ENCODE results near the gene ZNF121.
"Not testable (repeated sequence)": the region's sequence is repeated elsewhere in the genome, so short reads cannot be mapped to it uniquely, and the experiment has no call there.

ZNF121 gene

DNA sequence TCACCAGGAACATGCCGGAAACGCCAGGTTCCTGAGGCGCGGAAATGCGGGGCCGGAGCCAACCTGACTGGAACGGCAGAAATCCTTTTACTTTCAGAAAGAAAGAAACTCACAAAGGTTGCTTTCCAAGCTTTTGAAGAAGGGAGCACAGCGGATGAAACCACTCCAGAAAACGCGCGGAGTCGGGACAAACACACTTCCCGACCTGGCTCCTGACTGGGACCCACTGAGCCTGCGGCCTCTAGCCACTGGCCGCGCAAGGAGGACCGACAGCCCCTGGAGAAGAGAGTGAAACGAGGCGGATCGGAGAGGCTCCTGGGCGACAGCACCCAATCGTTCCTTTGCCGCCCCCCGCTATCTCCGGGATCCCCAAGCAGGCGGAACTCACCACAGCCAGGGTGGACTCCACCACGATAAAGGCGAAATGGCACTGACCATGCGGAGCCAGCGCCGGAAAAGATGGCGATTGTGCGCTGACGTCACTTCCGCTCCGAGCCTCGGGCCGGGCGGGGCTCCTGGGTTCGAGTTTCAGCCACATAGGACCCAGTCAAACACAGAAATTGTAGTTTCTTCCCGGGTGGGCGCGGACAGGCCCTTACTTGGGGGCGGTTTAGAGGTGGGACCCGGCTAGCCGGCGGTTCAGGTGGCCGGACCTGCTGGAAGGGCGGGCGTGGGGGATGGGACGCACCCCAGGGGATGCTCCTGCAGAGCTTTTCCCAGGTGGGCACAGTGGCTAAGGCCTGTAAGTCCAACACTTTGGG lies at the start of gene ZNF121:
TSS of gene ZNF121 (minus strand) at position 432 of the 761 bp plus-strand sequence. CDS start 16,407 bp downstream, outside the sequence.
- ATAC-seq: peak; percentile 74 to 85

DNA sequence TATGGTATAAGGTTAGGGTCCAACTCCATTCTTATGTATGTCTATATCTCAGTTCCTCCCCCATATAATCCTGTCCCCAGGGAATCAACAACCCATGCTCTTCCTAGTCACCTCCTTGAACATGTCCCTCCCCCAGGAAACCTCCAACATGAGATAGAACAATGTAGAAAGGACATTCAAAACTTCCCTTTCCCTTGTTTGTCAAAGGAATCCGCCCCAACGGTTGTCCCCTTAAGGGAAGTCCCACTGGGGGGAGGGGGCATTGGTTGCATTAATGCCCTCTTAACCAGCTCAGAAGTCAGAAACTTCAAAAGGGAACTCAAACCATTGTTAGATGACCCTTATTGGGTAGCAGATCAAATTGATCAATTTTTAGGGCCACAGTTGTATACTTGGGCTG lies 43.6 kb upstream of the ZNF121 start:
- ATAC-seq: no peak

DNA sequence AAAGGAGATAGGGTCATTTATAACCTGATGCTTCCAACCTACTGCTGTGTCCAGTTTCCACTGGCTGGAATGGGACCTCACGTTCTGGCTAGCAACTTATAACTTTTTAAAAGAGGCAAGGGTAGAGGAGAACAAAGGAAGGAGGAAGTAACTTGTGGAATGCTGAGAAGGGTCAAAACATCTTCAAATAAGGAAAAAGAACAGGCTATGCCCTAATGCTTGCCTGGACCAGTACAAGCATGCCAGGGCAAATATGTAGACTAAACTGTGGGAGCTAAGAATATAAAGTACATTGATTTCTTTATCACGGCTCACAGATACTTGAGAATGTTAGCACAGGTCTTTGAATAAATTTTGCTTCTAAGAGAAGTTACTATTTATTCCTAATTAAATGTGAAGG lies 38.2 kb upstream of the ZNF121 start:
- no peak for ATAC-seq

DNA sequence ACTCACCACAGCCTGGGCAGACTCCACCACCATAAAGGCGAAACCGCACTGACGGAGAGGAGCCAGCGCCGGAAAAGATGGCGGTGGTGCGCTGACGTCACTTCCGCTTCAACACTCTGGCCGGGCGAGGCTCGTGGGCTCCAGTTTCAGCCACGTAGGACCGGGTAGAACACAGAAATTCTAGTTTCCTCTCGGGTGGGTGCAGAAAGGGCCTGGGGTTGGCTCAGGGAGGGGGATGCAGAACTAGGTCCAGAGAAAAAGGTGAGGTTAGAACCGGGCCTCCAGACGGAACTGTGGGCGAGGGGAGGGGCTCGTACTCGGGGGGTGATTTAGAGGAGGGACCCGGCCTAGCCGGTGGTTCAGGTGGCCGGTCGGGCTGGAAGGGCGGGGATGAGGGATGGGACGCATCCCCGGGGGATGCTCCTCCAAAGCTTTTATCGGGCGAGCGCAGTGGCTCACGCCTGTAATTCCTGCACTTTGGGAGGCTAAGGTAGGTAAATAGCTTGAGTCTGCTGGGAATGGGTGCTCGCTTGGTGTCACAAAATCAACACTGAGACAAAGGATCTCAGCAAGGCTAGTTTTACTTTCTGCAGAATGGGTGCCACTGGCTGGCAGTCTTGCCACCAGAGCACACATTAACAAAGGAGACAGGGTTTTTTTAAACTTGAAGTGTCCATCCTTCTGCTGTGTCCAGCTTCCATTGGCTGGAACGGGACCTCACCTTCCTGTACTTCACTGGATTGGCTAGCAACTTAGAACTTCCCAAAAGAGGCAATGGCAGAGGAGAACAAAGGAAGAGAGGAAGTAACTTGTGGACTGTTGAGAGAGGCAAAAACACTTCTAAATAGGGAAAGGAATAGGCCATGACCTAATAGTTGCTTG lies 37.1 kb upstream of the ZNF121 start, which contains the start of gene ZNF561:
TSS of gene ZNF561 (minus strand) at position 77 of the 882 bp plus-strand sequence. CDS start 1,776 bp downstream, outside the sequence.
- peak; percentile 92 for ATAC-seq

DNA sequence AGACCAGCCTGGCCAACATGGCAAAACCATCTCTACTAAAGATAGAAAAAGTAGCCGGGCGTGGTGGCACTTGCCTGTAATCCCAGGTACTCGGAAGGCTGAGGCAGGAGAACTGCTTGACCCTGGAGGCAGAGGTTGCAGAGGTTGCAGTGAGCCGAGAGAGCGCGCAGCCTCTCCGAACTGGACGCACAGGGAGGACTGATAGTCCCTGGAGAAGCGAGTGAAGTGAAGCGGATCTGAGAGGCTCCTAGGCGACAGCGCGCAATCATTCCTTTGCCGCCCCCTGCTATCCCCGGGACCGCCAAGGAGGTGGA lies 36.5 kb upstream of the ZNF121 start:
- no peak for ATAC-seq

DNA sequence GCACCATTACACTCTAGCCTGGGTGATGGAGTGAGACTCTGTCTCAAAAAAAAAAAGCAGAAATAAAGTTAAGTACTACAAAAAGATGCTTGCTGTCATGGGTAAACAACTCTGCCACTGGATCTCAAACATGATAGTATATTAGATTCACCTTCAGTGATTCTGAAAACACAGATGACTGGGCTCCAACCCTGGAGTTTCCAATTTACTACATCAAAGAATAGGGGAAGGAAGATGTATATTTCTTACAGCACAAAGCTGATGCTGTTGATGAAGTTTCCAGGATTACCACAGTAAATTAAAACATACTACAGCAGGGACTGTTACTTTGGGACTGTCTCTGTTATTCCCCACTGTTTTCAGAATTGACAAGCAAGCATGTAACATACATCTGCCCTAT lies 31.5 kb upstream of the ZNF121 start:
- no peak for ATAC-seq

DNA sequence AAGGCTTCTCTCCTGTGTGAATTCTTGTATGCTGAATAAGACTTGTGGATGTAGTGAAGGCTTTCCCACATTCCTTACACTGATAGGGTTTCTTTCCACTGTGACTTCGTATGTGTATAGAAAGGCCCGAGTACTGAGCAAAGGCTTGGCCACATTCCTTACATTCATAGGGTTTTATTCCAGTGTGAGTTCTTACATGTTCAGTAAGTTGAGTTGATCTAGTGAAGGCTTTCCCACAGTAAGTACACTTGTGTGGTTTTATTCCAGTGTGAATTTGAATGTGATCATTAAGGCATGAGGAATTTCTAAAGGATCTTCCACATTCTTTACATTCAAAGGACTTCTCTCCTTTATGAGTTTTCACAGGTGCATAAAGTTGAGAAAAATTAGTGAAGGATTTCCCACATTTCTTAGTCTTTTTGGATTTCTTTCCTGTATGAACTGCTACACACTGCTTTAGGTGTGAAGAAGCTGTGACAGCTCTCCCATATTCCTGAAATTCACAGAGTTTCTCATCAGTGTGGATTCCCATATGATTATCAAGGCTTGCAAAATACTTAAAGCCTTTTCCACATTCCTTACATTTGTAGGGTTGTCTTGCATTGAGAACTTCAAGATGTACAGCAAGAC lies 26.3 kb upstream of the ZNF121 start:
- no peak for ATAC-seq

DNA sequence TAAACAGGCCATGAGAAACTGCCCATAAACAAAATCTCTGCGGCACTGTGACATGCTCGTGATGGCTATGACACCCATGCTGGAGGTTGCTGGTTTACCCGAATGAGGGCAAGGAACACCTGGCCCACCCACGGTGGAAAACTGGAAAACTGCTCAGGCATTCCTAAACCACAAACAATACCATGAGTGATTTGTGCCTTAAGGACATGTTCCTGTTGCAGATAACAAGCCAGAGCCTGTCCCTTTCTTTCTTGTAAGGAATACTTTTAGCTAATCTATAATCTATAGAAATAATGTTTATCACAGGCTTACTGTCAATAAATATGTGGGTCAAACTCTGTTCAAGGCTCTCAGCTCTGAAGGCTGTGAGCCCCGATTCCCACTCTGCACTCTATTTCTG lies 24.6 kb upstream of the ZNF121 start:
- no peak for ATAC-seq

DNA sequence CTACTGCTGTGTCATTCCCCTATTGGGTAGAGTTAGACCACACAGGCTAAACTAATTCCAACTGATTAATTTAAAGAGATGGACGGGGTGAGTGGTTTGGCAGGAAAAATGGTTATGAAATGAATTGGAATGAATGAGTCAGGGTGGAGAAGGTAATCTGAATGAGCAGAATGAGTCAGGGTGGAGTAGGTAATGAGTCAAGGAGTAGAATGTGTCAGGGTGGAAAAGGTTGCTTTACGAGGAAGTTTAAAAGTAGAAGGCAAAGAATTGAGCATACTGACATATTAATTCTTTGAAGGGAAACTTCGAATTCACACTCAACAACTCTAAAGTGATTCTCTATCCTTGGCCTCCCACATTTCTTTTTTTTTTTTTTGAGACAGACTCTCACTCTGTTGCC lies 12.7 kb upstream of the ZNF121 start:
- ATAC-seq: peak; percentile 76 to 92

DNA sequence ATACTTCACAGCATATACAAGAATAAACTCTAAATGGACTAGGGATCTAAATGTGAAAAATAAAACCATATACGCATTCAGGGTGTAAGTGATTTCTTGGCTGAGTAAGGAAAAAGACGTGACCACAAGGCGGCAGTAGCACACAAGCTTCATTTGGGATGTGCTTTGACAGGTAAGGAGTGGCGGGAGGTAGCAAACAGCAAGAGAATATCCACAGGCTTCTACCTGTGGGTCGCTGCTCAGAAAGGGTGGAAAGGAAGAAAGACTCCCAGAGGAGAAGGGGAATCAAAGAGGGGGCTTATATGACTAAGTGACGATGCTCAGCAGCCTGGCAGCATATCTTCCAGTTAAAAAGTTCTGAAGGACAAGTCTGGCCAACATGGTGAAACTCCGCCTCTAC lies 2.5 kb upstream of the ZNF121 start:
- peak; percentile 37 to 53 for ATAC-seq

DNA sequence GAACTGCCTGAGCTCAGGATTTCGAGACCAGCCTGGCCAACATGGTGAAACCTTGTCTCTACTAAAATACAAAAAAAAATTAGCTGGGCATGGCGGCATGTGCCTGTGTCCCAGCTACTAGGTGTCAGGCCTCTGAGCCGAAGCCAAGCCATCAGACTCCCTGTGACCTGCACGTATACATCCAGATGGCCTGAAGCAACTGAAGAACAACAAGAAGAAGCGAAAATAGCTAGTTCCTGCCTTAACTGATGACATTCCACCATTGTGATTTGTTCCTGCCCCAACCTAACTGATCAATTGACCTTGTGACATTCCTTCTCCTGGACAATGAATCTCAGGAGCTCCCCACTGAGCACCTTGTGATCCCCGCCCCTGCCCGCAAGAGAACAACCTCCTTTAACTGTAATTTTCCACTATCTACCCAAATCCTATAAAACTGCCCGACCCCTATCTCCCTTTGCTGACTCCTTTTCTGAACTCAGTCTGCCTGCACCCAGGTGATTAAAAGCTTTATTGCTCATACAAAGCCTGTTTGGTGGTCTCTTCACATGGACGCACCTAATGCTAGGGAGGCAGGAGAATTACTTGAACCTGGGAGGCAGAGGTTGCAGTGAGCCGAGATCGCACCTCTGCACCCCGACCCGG lies 2.1 kb downstream of the ZNF121 start:
- not testable (repeated sequence) for ATAC-seq

DNA sequence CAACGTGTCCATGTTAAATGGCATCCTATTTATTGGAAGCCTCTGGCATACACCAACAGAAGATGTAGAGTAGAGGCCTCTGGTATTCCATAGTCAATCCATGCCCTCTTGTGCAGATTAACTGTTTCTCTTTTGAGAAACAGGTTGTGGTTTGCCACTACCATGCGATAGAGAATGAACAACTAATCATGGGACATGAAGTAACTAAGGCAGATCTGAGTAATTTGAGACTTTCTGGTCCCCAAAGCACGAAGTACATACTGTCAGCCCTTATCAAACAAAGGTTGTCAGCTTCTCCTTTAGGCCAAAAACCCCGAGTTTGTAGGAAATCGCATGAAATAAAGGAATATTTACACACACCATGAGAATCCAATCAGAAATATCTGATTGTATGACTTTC lies 3.6 kb downstream of the ZNF121 start:
- peak; percentile 42 to 62 for ATAC-seq

DNA sequence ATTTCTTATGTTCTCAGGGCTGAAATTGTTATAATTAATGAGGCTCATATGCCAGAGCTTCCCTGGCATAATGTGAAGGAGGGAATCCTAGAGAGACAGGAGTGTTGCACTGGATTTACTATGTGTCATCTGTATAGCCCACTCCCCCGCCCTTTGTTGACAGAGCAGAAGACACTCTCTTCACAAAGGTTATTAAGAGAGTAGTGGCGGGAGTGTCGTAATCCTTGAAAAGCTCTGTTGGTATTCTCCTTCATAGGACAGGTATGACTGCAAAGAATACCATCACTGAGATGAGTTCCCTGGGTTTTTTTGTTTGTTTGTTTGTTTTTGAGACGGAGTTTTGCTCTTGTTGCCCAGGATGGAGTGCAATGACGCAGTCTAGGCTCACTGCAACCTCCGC lies 14.0 kb downstream of the ZNF121 start:
- ATAC-seq: no peak

DNA sequence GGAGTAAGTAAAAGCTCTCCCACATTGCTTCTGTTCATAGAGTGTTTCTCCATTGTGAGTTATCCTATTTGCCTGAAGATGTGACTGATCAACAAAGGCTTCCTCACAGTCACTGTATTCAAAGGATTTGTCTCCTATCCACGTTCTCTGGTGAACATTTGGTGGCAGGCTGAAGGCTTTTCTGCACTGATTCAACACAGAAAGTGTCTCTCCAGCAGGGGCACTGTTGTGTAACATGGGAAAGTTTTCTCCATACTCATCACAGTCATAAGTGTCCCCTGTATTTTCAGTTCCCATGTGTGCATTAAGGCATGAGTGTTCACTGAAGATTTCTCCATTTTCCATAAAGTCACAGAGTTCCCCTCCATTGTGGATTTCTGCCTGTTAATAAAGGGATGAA lies 17.6 kb downstream of the ZNF121 start:
- no peak for ATAC-seq

DNA sequence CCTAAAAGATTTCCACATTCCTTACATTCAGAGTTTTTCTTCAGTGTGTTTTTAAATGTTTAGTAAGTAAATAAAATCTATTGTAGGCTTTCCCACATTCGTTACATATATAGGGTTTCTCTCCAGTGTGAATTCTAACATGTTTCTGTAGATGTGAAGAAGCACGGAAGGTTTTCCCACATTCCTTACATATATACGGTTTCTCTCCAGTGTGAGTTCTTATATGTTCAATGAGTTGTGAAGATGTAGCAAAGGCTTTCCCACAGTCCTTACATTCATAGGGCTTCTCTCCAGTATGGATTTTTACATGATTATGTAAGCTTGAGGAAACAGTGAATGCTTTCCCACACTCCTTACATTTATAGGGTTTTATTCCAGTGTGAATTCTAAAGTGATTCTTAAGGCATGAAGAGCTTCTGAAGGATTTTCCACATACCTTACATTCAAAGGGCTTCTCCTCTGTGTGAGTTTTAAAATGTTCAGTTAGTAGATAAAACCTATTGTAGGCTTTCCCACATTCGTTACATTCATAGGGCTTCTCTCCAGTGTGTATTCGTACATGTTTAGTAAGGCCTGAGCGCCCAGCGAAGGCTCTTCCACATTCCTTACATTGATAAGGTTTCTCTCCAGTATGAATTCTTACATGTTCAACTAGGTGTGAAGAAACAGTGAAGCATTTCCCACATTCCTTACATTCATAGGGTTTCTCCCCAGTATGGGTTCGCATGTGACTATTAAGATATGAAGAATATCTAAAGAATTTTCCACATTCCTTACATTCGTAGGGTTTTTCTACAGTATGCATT lies 18.2 kb downstream of the ZNF121 start:
- no peak for ATAC-seq

DNA sequence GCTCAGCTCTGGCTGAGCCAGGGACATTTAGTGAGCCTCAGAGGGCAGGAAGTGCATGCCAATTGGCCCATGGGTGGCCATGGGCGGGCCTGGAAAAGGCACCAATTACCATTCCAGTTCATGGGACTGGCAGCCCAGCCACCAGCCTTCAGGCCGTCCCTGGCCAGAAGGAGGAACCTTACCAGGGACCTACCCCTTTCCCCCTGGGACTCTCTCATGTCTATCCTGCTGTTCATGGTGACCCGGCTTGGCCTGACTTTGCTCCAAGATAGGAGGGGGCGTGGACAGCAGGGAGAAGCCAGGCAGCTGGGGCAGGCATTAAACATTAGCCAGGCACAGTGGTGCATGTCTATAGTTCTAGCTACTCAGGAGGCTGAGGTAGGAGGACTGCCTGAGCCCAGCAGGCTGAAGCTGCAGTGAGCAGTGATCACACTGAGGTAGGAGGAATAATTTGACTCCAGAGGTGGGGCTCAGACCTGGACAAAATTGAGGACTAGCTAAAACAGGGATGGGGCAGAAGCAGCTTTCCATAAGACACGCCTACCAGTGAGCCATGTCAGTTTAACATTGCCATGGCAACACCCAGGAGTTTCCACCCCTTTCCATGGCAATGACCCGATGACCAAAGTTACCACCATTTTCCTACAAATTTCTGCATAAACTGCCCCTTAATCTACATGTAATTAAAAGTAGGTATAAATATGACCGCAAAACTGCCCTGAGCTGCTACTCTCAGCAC lies 31.6 kb downstream of the ZNF121 start:
- no peak for ATAC-seq

DNA sequence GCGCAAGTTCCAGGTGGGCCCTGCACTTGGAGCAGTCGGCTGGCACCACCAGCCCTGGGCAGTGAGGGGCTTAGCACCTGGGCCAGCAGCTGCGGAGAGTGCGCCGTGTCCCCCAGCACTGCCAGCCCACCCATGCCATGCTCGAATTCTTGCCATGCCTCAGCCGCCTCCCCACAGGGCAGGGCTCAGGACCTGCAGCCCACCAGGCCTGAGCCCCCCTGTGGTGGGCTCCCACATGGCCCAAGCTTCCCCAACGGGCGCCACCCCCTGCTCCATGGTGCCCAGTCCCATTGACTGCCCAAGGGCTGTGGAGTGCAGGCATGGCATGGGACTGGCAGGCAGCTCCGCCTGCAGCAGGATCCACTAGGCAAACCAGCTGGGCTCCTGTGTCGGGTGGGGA lies 36.4 kb downstream of the ZNF121 start:
- ATAC-seq: no peak

DNA sequence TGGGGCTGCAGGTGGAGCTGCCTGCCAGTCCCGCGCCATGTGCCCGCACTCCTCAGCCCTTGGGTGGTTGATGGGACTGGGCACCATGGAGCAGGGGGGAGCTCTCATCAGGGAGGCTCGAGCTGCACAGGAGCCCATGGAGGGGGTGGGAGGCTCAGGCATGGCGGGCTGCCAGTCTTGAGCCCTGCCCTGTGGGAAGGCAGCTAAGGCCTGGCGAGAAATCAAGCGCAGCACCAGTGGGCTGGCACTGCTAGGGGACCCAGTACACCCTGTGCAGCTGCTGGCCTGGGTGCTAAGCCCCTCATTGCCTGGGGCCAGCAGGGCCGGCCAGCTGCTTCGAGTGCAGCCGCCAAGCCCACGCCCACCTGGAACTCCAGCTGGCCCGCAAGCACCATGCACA lies 43.0 kb downstream of the ZNF121 start:
- not testable (repeated sequence) for ATAC-seq

DNA sequence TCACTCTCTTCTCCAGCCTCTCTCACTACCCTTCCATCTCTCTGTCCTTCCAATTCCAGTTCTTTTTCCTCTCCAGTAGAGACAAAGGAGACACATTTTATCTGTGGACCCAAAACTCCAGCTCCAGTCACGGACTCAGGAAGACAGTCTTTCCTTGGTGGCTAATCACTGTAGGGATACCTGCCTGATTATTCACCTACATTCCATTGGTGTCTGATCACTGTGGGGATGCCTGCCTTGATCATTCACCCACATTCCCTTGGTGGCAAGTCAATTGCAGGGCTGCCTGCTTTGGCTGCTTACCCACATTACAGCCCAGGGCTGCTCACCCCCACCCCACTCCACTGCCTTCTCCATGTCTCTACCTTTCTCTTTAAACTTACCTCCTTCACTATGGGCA lies 44.4 kb downstream of the ZNF121 start:
- not testable (repeated sequence) for ATAC-seq

DNA sequence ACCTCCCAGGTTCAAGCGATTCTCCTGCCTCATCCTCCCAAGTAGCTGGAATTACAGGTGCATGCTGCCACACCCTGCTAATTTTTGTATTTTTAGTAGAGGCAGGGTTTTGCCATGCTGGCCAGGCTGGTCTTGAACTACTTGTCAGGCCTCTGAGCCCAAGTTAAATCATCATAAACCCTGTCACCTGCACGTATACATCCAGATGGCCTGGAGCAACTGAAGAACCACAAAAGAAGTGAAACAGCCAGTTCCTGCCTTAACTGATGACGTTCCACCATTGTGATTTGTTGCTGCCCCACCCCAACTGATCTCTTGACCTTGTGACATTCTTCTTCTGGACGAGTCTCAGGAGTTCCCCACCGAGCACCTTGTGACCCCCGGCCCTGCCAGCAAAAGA lies 45.1 kb downstream of the ZNF121 start:
- ATAC-seq: not testable (repeated sequence)
